ENCODE results near the gene SCGN. TPM values are rescaled to one million over a fixed set of nuclear protein-coding genes. Genes with fewer than 3 reads are reported as not detected.

SCGN gene
- total RNA-seq, 1 experiment from 2014 or later = not detected

DNA sequence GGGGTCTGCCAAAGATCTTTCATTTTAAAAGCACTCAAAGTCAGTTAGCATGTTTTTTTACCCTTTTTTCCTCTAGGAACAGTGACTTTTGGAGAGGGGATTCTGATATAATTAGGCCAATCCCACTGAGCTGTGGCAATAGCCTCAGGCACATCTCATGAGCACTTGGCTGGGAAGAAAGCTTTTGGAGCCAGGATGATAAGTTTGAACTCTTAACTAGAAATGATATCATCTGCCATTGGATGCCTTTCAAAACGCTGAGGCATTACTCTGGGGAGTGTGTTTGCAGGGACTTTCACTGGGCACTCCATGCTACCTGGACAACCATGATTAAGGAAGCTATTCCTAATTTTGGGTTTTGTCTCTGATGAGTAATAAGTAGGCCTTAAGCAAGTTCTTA lies 3.7 kb downstream of the SCGN start (continued):
- TF ChIP-seq MXD4 (CRISPR knock-in tag; IDR thresholded peaks at IDR 0.05; ENCODE audit: borderline replicate concordance) (no peak), NFYB (CRISPR knock-in tag; conservative IDR thresholded peaks at IDR 0.05; ENCODE audit: low read depth) (no peak), CBFB (CRISPR knock-in tag; IDR thresholded peaks at IDR 0.05; ENCODE audit: low read depth) (no peak), ATF6 (CRISPR knock-in tag; IDR thresholded peaks at IDR 0.05) (no peak), ELF4 (CRISPR knock-in tag; IDR thresholded peaks at IDR 0.05; ENCODE audit: low read depth) (no peak), ZNF232 (CRISPR knock-in tag; IDR thresholded peaks at IDR 0.05) (no peak), GABPB1 (CRISPR knock-in tag; IDR thresholded peaks at IDR 0.05) (no peak)
- TF ChIP-seq, protein P1, sequence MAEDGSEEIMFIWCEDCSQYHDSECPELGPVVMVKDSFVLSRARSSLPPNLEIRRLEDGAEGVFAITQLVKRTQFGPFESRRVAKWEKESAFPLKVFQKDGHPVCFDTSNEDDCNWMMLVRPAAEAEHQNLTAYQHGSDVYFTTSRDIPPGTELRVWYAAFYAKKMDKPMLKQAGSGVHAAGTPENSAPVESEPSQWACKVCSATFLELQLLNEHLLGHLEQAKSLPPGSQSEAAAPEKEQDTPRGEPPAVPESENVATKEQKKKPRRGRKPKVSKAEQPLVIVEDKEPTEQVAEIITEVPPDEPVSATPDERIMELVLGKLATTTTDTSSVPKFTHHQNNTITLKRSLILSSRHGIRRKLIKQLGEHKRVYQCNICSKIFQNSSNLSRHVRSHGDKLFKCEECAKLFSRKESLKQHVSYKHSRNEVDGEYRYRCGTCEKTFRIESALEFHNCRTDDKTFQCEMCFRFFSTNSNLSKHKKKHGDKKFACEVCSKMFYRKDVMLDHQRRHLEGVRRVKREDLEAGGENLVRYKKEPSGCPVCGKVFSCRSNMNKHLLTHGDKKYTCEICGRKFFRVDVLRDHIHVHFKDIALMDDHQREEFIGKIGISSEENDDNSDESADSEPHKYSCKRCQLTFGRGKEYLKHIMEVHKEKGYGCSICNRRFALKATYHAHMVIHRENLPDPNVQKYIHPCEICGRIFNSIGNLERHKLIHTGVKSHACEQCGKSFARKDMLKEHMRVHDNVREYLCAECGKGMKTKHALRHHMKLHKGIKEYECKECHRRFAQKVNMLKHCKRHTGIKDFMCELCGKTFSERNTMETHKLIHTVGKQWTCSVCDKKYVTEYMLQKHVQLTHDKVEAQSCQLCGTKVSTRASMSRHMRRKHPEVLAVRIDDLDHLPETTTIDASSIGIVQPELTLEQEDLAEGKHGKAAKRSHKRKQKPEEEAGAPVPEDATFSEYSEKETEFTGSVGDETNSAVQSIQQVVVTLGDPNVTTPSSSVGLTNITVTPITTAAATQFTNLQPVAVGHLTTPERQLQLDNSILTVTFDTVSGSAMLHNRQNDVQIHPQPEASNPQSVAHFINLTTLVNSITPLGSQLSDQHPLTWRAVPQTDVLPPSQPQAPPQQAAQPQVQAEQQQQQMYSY (CRISPR knock-in tag; IDR thresholded peaks at IDR 0.05) = no peak

- Mint-ChIP-seq H3K4me1 (no peaks in the 10 kb centered on the region), H3K36me3 (no peaks in the 10 kb centered on the region), H3K27me3 (ENCODE audit: low read depth) (peaks cover 1% of the 10 kb centered on the region), H3K27ac (no peak overlapping the region), H3K4me3 (no peak overlapping the region), H3K9me3 (no peaks in the 10 kb centered on the region)
- ChIA-PET POLR2A (no interaction called here), CTCF (interaction anchor here (1.2 kb wide), 1 partner anchor 11 kb away, joined by 3 read pairs; no protein-coding TSS in a partner anchor)
- DNase-seq (ENCODE audit: low spot score) (no peak), ATAC-seq (no peak)
- TF ChIP-seq ZBTB21 (CRISPR knock-in tag; IDR thresholded peaks at IDR 0.05; ENCODE audit: borderline replicate concordance) (no peak), ZNF532 (CRISPR knock-in tag; IDR thresholded peaks at IDR 0.05; ENCODE audit: borderline replicate concordance) (no peak), PRRX2 (CRISPR knock-in tag; IDR thresholded peaks at IDR 0.05) (no peak), KAT7 (CRISPR knock-in tag; IDR thresholded peaks at IDR 0.05; ENCODE audit: borderline replicate concordance) (no peak), NFYB (CRISPR knock-in tag; conservative IDR thresholded peaks at IDR 0.05; ENCODE audit: low read depth) (no peak)
- TF ChIP-seq, protein P2, sequence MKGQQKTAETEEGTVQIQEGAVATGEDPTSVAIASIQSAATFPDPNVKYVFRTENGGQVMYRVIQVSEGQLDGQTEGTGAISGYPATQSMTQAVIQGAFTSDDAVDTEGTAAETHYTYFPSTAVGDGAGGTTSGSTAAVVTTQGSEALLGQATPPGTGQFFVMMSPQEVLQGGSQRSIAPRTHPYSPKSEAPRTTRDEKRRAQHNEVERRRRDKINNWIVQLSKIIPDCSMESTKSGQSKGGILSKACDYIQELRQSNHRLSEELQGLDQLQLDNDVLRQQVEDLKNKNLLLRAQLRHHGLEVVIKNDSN (CRISPR knock-in tag; IDR thresholded peaks at IDR 0.05) = no peak
- TF ChIP-seq, protein P3, sequence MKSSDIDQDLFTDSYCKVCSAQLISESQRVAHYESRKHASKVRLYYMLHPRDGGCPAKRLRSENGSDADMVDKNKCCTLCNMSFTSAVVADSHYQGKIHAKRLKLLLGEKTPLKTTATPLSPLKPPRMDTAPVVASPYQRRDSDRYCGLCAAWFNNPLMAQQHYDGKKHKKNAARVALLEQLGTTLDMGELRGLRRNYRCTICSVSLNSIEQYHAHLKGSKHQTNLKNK (CRISPR knock-in tag; IDR thresholded peaks at IDR 0.05) = no peak
- TF ChIP-seq, protein P4, sequence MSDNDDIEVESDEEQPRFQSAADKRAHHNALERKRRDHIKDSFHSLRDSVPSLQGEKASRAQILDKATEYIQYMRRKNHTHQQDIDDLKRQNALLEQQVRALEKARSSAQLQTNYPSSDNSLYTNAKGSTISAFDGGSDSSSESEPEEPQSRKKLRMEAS (CRISPR knock-in tag; IDR thresholded peaks at IDR 0.05) = no peak
Observed at GRCh38 chr6:25659633-25660368, 7.8 kb downstream of the SCGN start.
